ENCODE data around the gene THSD4.
A peak's percentile ranks its signal among the peaks of the same experiment; 100 is the strongest.

GRCh38 chr15:71591057-71591456, 475.8 kb downstream of the THSD4 start:
- TF ChIP-seq CTCF (IDR thresholded peaks at IDR 0.05; ENCODE audit: insufficient read depth, low read depth, low read length) (peak; percentile 18), EZH2 (IDR thresholded peaks at IDR 0.05; ENCODE audit: insufficient read depth, low read length) (no peak)
